Measurements from ENCODE around the gene CADPS2. TPM values are rescaled to one million over a fixed set of nuclear protein-coding genes. Genes with fewer than 3 reads are reported as not detected.

CADPS2 gene
- total and polyA plus RNA-seq, 4 experiments from 2014 or later, result not detected

DNA sequence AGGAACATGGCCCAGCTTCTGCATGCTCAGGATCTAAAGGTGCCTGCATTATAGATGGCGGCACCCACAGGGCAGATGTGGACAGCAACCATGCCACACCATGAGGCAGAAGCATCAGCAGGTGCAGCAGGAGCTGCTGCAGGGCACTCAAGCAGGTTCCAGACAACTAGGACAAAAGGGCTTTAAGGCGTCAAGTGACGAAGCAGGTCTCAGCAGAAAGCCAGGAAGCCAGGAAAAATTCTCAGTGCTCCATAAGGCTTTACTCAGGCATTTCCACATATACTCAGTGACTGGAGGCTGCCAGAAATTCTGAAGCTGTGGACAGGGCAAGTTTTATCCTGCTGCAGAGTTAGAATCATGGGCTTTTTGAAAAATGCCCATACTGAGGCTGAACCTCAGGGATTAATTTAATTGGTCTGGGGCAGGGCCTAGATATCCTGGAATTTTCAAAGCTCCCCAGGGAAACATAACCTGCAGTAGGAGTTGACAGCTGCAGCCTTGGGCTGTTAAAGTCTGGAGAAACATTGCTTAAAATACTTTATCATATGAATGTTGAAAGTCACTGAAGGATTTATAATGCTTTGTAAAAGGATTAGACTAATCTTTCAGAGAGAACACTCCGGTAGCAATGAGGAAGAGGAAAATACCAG lies 115.4 kb downstream of the CADPS2 start:
- intact Hi-C loops (cut with micrococcal nuclease), result no loop called here
- H3K4me3 Mint-ChIP-seq, result no peak overlapping the region

GRCh38 chr7:122768827-122769226 lies 117.4 kb downstream of the CADPS2 start:
- Mint-ChIP-seq H3K4me1 (no peaks in the 10 kb centered on the region), H3K36me3 (no peaks in the 10 kb centered on the region), H3K4me3 (no peak overlapping the region), H3K9me3 (peaks cover 0 to 6% (median under 1%) of the 10 kb centered on the region in 8 donors), H3K27me3 (no peaks in the 10 kb centered on the region), H3K27ac (no peak overlapping the region)
- H3K4me3 ChIP-seq (ENCODE audit: low read length in 2 of 2), result no peak overlapping the region
- intact Hi-C loops (cut with micrococcal nuclease), result no loop called here
- DNase-seq, result no peak
- H3K27me3 ChIP-seq (ENCODE audit: insufficient read depth, low read length), result no peaks in the 10 kb centered on the region
- no peaks in the 10 kb centered on the region for H3K36me3 ChIP-seq (ENCODE audit: insufficient read depth, low read length)
- H3K4me1 ChIP-seq (ENCODE audit: insufficient read depth, low read length), result no peaks in the 10 kb centered on the region
- H3K9me3 ChIP-seq (ENCODE audit: control insufficient read depth in 1 of 2, low read length in 2 of 2), result no peaks in the 10 kb centered on the region
- CTCF ChIA-PET (ENCODE audit: partially characterized antibody), result no interaction called here
- POLR2A ChIA-PET (ENCODE audit: partially characterized antibody), result no interaction called here
- no peak overlapping the region for H3K27ac ChIP-seq (ENCODE audit: low read depth, low read length)

More for the DNA sequence above, 115.4 kb downstream of the CADPS2 start:
- no peaks in the 10 kb centered on the region for H3K9me3 ChIP-seq (ENCODE audit: control insufficient read depth in 1 of 2, low read length in 2 of 2)
- Mint-ChIP-seq H3K36me3 (no peaks in the 10 kb centered on the region), H3K4me1 (no peaks in the 10 kb centered on the region), H3K27me3 (no peaks in the 10 kb centered on the region), H3K9me3 (peaks cover 0 to 3% (median 0%) of the 10 kb centered on the region in 8 donors), H3K27ac (no peak overlapping the region)
- POLR2A ChIA-PET (ENCODE audit: partially characterized antibody), result no interaction called here
- H3K27me3 ChIP-seq (ENCODE audit: insufficient read depth, low read length), result no peaks in the 10 kb centered on the region
- no peak overlapping the region for H3K4me3 ChIP-seq (ENCODE audit: low read length in 2 of 2)
- no peak for DNase-seq
- CTCF ChIA-PET (ENCODE audit: partially characterized antibody), result no interaction called here
- no peaks in the 10 kb centered on the region for H3K36me3 ChIP-seq (ENCODE audit: insufficient read depth, low read length)
- no peaks in the 10 kb centered on the region for H3K4me1 ChIP-seq (ENCODE audit: insufficient read depth, low read length)
- no peak overlapping the region for H3K27ac ChIP-seq (ENCODE audit: low read depth, low read length)

GRCh38 chr7:122767339-122767738 lies 118.9 kb downstream of the CADPS2 start:
- intact Hi-C loops (cut with micrococcal nuclease), result no loop called here
- Histone ChIP-seq H3K9me3 (ENCODE audit: control insufficient read depth in 1 of 2, low read length in 2 of 2) (no peaks in the 10 kb centered on the region), H3K27ac (ENCODE audit: low read depth, low read length) (no peak overlapping the region), H3K4me3 (ENCODE audit: low read length in 2 of 2) (no peak overlapping the region), H3K4me1 (ENCODE audit: insufficient read depth, low read length) (no peaks in the 10 kb centered on the region), H3K36me3 (ENCODE audit: insufficient read depth, low read length) (no peaks in the 10 kb centered on the region), H3K27me3 (ENCODE audit: insufficient read depth, low read length) (no peaks in the 10 kb centered on the region)
- Mint-ChIP-seq H3K27me3 (no peaks in the 10 kb centered on the region), H3K9me3 (peaks cover 0 to 7% (median 1%) of the 10 kb centered on the region in 8 donors), H3K4me1 (no peaks in the 10 kb centered on the region), H3K27ac (no peak overlapping the region), H3K4me3 (no peak overlapping the region), H3K36me3 (no peaks in the 10 kb centered on the region)
- CTCF ChIA-PET (ENCODE audit: partially characterized antibody), result no interaction called here
- POLR2A ChIA-PET (ENCODE audit: partially characterized antibody), result no interaction called here
- DNase-seq, result no peak

- Histone ChIP-seq H3K27me3 (ENCODE audit: insufficient read depth, low read length) (no peaks in the 10 kb centered on the region), H3K36me3 (ENCODE audit: insufficient read depth, low read length) (no peaks in the 10 kb centered on the region), H3K9me3 (ENCODE audit: control insufficient read depth in 1 of 2, low read length in 2 of 2) (no peaks in the 10 kb centered on the region), H3K4me1 (ENCODE audit: insufficient read depth, low read length) (no peaks in the 10 kb centered on the region), H3K4me3 (ENCODE audit: low read length in 2 of 2) (no peak overlapping the region), H3K27ac (ENCODE audit: low read depth, low read length) (no peak overlapping the region)
- H3K27me3 Mint-ChIP-seq, result no peaks in the 10 kb centered on the region
- ChIA-PET POLR2A (ENCODE audit: partially characterized antibody) (no interaction called here), CTCF (ENCODE audit: partially characterized antibody) (no interaction called here)
- no peaks in the 10 kb centered on the region for H3K36me3 Mint-ChIP-seq
- peaks cover 0 to 6% (median 2%) of the 10 kb centered on the region in 8 donors for H3K9me3 Mint-ChIP-seq
- intact Hi-C loops (cut with micrococcal nuclease), result no loop called here
- H3K27ac Mint-ChIP-seq, result no peak overlapping the region
- H3K4me3 Mint-ChIP-seq, result no peak overlapping the region
- no peaks in the 10 kb centered on the region for H3K4me1 Mint-ChIP-seq
- DNase-seq, result no peak
These were observed 119.7 kb downstream of the CADPS2 start for GRCh38 chr7:122766593-122766992.

DNA sequence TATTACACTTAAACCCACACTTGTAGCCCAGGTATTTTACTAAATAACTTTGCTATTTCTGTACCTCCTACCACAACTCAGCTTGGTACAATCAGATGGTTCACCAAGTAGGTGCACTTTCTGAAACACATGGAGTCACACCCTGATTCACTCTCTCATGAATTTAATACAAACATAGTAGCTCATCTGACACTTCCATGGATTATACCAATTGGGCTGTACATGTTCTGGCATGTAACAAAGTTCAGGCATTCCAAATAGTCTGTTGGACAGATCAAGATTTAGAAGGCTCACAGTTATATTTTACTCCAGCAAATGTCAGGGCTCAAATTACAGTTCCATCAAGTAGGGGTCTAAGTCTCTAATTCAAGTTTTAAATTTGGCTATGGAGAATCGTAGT lies 121.4 kb downstream of the CADPS2 start:
- Mint-ChIP-seq H3K27ac (no peak overlapping the region), H3K9me3 (peaks cover 0 to 6% (median 3%) of the 10 kb centered on the region in 8 donors), H3K36me3 (no peaks in the 10 kb centered on the region), H3K27me3 (no peaks in the 10 kb centered on the region), H3K4me1 (no peaks in the 10 kb centered on the region), H3K4me3 (no peak overlapping the region)
- DNase-seq, result no peak
- Histone ChIP-seq H3K4me3 (ENCODE audit: low read length in 2 of 2) (no peak overlapping the region), H3K4me1 (ENCODE audit: insufficient read depth, low read length) (no peaks in the 10 kb centered on the region), H3K9me3 (ENCODE audit: control insufficient read depth in 1 of 2, low read length in 2 of 2) (no peaks in the 10 kb centered on the region), H3K27me3 (ENCODE audit: insufficient read depth, low read length) (no peaks in the 10 kb centered on the region), H3K36me3 (ENCODE audit: insufficient read depth, low read length) (no peaks in the 10 kb centered on the region), H3K27ac (ENCODE audit: low read depth, low read length) (no peak overlapping the region)
- POLR2A ChIA-PET (ENCODE audit: partially characterized antibody), result no interaction called here
- CTCF ChIA-PET (ENCODE audit: partially characterized antibody), result no interaction called here
- intact Hi-C loops (cut with micrococcal nuclease), result no loop called here

- no peak for DNase-seq
These were observed 122.2 kb downstream of the CADPS2 start for GRCh38 chr7:122764020-122764419.

DNA sequence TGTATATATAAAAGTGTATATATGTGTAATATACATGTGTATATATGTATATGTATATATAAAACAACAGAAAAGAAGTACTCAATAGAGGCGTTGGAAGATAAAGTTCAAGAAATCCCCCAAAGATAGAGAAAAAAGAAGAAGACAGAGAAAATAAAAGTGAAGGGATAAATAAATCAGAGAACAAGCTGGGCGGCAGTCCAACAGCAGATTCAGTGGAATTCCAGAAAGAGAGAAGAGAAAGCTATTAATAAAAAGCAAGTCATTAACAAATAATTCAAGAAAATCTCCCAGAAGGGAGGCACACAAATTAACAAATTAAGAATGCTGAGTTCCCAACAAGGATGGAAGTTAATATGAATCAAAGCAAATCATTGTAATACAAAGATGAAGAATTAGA lies 124.2 kb downstream of the CADPS2 start:
- Histone ChIP-seq H3K4me1 (ENCODE audit: insufficient read depth, low read length) (no peaks in the 10 kb centered on the region), H3K9me3 (ENCODE audit: control insufficient read depth in 1 of 2, low read length in 2 of 2) (no peaks in the 10 kb centered on the region), H3K4me3 (ENCODE audit: low read length in 2 of 2) (no peak overlapping the region), H3K36me3 (ENCODE audit: insufficient read depth, low read length) (no peaks in the 10 kb centered on the region), H3K27ac (ENCODE audit: low read depth, low read length) (no peak overlapping the region), H3K27me3 (ENCODE audit: insufficient read depth, low read length) (no peaks in the 10 kb centered on the region)
- intact Hi-C loops (cut with micrococcal nuclease), result no loop called here
- no peak overlapping the region for H3K27ac Mint-ChIP-seq
- H3K27me3 Mint-ChIP-seq, result no peaks in the 10 kb centered on the region
- H3K4me1 Mint-ChIP-seq, result no peaks in the 10 kb centered on the region
- ChIA-PET POLR2A (ENCODE audit: partially characterized antibody) (no interaction called here), CTCF (ENCODE audit: partially characterized antibody) (no interaction called here)
- DNase-seq, result no peak
- H3K9me3 Mint-ChIP-seq, result peaks cover 0 to 5% (median 2%) of the 10 kb centered on the region in 8 donors
- H3K36me3 Mint-ChIP-seq, result no peaks in the 10 kb centered on the region
- H3K4me3 Mint-ChIP-seq, result no peak overlapping the region

More at GRCh38 chr7:122764020-122764419, 122.2 kb downstream of the CADPS2 start:
- Mint-ChIP-seq H3K4me1 (no peaks in the 10 kb centered on the region), H3K27ac (no peak overlapping the region), H3K4me3 (no peak overlapping the region), H3K9me3 (peaks cover 0 to 5% (median 3%) of the 10 kb centered on the region in 8 donors), H3K27me3 (no peaks in the 10 kb centered on the region), H3K36me3 (no peaks in the 10 kb centered on the region)
- no peak overlapping the region for H3K4me3 ChIP-seq (ENCODE audit: low read length in 2 of 2)
- no peaks in the 10 kb centered on the region for H3K4me1 ChIP-seq (ENCODE audit: insufficient read depth, low read length)
- ChIA-PET POLR2A (ENCODE audit: partially characterized antibody) (no interaction called here), CTCF (ENCODE audit: partially characterized antibody) (no interaction called here)
- H3K27me3 ChIP-seq (ENCODE audit: insufficient read depth, low read length), result no peaks in the 10 kb centered on the region
- H3K36me3 ChIP-seq (ENCODE audit: insufficient read depth, low read length), result no peaks in the 10 kb centered on the region
- intact Hi-C loops (cut with micrococcal nuclease), result no loop called here
- H3K27ac ChIP-seq (ENCODE audit: low read depth, low read length), result no peak overlapping the region
- H3K9me3 ChIP-seq (ENCODE audit: control insufficient read depth in 1 of 2, low read length in 2 of 2), result no peaks in the 10 kb centered on the region

DNA sequence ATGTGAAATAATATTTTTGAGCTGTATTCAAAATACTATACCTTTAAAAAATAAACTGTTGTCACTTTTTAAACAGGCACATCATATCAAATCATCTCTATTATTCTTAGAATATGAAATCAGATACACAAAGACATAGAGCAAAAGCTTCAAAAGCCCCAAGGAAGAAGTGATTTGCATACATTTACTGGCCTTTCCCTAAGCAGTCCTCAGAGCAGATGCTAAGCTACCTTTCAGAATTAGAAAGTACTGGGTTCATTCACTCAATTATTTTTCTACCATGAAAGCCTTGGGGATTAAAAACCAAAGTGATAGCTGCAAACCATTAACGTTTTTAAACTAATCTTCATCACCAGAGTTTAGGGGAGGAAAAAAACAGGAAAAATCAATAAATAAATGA lies 127.8 kb downstream of the CADPS2 start:
- intact Hi-C loops (cut with micrococcal nuclease), result no loop called here
- Mint-ChIP-seq H3K27me3 (no peaks in the 10 kb centered on the region), H3K9me3 (peaks cover 0 to 5% (median 0%) of the 10 kb centered on the region in 8 donors), H3K4me3 (no peak overlapping the region), H3K36me3 (no peaks in the 10 kb centered on the region), H3K27ac (no peak overlapping the region), H3K4me1 (no peaks in the 10 kb centered on the region)
- no peaks in the 10 kb centered on the region for H3K4me1 ChIP-seq (ENCODE audit: insufficient read depth, low read length)
- no peak overlapping the region for H3K27ac ChIP-seq (ENCODE audit: low read depth, low read length)
- H3K27me3 ChIP-seq (ENCODE audit: insufficient read depth, low read length), result no peaks in the 10 kb centered on the region
- no peaks in the 10 kb centered on the region for H3K9me3 ChIP-seq (ENCODE audit: control insufficient read depth in 1 of 2, low read length in 2 of 2)
- no peaks in the 10 kb centered on the region for H3K36me3 ChIP-seq (ENCODE audit: insufficient read depth, low read length)
- DNase-seq, result no peak
- ChIA-PET CTCF (ENCODE audit: partially characterized antibody) (no interaction called here), POLR2A (ENCODE audit: partially characterized antibody) (no interaction called here)
- no peak overlapping the region for H3K4me3 ChIP-seq (ENCODE audit: low read length in 2 of 2)
